Middle frontal gyrus (tissue), 1 donor: Measurements from ENCODE around the gene NR0B1.

ENCODE experiments used
- DNase-seq: peaks from one replicate; pipeline ENCODE4 v3.0.0-alpha.2; 2015; ENCODE audit warnings: low spot score; ENCODE audit errors: extremely low spot score

The NR0B1 gene, protein sequence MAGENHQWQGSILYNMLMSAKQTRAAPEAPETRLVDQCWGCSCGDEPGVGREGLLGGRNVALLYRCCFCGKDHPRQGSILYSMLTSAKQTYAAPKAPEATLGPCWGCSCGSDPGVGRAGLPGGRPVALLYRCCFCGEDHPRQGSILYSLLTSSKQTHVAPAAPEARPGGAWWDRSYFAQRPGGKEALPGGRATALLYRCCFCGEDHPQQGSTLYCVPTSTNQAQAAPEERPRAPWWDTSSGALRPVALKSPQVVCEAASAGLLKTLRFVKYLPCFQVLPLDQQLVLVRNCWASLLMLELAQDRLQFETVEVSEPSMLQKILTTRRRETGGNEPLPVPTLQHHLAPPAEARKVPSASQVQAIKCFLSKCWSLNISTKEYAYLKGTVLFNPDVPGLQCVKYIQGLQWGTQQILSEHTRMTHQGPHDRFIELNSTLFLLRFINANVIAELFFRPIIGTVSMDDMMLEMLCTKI

GRCh38 chrX:30309139-30309571, at the start of gene NR0B1:
TSS of gene NR0B1 (minus strand) at chrX:30309390. CDS start at chrX:30309363, 27 bp downstream.
- DNase-seq, result no peak

GRCh38 chrX:30349946-30350345, 40.8 kb upstream of the NR0B1 start:
- DNase-seq, result no peak

GRCh38 chrX:30343206-30343605, 34.0 kb upstream of the NR0B1 start:
- DNase-seq, result no peak

DNA sequence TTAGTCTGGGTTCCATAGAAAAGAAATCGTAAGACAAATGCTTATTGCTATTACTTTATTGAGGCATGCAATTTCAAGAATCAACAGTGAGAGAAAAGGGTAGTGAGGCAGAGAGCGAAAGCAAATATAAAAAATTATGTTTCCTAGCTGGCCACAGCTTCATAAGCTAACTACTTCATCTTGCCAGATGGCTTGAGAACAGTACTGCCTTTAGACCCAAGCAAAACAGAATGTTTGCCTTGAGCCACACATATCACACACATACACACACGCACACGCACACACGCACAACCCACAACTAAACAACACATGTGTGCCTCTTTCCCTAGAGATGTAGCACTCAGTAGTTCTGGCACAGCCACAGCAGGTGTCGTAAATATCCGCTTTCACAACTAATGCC, 31.6 kb upstream of the NR0B1 start:
- no peak for DNase-seq

DNA sequence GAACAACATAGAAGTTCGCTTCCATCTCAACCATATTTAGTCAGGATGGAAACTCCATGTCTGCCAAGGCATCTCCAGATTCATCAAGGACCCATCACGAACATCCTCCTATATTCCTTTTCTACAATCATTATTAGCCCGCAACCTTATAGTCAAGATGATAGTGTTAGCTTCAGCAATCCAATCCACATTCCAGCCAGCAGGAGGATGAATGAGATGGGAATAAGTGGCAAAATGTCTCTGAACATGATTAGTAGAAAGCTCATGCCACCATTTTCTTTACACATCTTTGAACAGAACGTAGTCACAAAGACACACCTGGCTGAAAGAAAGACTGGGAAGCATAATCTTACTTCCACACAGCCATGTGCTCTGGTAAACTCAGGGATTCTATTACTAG, 18.6 kb upstream of the NR0B1 start:
- DNase-seq, result no peak

GRCh38 chrX:30317308-30317707, 8.1 kb upstream of the NR0B1 start:
- no peak for DNase-seq

DNA sequence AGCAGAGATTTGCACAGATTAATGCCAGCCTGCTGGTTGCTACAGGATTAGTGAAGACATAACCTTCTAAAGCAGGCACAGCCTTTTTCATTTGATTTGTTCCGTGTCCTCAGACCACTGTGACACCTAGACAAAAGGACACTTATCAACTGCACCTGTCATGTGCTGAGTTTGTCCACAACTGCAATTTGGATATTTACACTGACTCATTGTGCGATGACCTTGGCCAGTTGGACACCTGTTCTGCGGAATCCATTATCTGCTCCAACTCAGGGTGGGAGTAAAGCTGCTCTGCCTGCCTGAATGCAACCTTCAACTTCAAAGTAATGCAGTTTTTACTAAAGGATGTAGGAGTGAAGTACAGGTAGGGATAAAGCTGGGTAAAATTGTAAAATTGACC, 4.1 kb upstream of the NR0B1 start:
- DNase-seq, result no peak

DNA sequence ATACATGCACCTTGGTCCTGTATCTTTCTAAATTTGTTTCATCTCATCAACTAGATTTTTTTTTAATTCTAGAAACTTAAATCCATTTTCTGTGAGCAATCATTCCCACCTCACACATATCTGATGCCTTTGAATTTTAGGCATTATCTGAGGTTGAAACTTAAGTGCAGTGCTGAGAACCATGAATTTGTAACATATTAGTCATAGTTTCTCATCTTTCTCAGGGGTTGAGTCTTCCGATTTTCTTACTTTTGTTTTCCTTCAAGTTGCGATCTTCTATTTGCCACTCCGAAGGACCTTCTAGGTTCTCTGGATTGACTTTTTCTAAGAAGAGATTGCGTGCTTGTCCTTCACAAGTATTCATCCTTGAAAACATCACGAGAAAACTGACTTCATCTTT, 3.7 kb upstream of the NR0B1 start:
- no peak for DNase-seq

DNA sequence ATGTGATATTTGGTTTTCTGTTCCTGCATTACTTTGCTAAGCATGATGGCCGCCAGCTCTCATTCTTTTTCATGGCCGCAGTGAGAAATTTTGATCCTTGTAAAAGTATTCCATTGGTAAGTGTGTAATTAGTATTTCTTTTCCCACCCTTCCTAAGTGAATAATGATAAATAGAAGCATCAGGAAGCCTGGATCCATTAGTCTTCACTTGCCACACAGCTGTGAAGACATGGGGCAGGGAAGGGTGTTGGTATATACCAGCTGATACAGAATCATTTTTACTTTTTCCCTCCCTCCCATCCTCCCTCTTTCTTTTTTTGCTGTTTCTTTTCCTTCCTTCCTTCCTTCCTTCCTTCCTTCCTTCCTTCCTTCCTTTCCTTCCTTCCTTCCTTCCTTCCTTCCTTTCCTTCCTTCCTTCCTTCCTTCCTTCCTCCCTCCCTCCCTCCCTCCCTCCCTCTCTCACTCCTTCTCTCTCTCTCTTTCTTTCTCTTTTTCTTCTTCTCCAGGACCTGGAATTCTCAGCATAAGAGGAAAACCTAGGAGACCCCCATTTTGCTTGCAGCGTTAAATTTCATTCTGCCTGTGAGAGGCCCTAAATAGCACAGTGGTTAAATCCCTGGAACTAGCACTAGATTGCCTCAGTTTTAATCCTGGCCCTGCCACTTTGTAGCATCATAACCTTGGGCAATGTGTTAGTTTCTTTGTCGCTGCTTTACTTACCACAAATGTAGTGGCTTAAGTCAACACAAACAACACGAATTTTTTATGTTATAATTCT, 1.4 kb upstream of the NR0B1 start:
- DNase-seq, result no peak

DNA sequence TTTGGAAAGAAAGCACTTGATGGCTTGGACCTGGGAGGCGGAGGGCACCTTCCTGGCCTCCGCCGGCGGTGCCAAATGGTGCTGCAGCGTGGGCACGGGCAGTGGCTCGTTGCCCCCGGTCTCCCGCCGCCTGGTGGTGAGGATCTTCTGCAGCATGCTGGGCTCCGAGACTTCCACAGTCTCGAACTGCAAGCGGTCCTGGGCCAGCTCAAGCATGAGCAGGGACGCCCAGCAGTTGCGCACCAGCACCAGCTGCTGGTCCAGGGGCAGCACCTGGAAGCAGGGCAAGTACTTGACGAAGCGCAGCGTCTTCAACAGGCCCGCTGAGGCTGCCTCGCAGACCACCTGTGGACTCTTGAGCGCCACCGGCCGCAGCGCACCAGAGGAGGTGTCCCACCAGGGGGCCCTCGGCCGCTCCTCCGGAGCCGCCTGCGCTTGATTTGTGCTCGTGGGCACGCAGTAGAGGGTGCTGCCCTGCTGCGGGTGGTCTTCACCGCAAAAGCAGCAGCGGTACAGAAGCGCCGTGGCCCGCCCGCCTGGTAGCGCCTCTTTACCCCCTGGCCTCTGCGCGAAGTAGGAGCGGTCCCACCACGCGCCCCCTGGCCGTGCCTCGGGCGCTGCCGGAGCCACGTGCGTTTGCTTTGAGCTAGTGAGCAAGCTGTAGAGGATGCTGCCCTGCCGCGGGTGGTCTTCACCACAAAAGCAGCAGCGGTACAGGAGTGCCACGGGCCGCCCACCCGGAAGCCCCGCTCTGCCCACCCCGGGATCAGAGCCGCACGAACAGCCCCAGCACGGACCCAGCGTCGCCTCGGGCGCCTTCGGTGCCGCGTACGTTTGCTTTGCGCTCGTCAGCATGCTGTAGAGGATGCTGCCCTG, 689 bp downstream of the NR0B1 start:
- no peak for DNase-seq

DNA sequence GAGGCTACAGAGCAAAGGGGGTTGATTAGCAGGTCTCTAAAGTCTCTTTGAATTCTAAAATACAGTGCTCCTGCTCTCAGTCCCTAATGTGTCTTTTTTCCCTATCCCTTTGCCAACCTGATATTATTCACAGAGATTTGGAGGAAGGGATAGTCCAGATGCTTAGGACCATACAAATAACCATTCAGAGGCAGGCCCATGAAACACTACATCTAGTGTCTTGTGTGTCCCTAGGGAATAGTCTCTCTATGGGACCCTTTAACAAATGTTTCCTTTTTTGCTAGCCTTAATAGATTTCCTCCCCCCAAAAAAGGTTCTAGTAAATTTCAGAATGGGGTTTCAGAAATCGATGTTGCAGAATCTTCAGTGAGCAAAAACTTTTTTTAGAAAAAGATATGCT, 1.7 kb downstream of the NR0B1 start:
- DNase-seq, result no peak

DNA sequence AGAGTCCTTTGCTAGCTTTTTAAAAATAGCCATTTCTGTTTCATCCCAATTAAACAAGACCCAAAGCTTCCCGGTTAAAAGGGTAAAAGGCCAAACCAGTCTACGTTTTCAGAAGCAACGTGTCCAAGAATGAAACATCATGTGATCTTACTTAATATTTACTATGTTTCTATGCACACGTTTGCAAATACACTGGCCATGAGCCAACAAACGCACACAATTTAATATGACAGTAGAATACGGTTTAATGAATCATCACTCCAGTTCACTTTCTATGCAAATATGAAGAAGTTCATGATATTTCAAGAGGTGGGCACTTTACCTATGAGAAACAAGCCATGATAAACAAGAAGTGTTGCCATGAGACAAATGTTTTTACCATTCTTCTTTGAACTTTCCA, 4.3 kb downstream of the NR0B1 start:
- no peak for DNase-seq

- DNase-seq, result no peak
Observed at GRCh38 chrX:30302956-30303355, 6.2 kb downstream of the NR0B1 start.

- DNase-seq, result no peak
Observed at GRCh38 chrX:30301963-30302362, 7.2 kb downstream of the NR0B1 start.

DNA sequence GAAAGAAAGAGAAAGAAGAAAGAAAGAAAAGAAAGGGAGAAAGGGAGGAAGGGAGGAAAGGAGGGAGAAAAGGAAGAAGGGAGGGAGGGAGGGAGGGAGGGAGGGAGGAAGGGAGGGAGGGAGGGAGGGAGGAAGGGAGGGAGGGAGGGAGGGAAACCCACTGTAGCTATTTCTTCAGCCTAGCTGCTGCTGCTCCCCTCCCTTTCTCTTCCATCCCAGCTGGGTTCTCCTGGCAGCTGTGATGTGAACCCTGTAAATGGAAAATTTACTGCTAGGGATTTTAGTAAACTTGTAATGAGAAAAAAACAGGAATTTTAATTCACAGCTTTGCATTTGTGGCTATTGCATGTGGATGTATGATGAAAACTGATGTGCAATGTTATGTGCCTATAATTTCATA, 8.0 kb downstream of the NR0B1 start:
- no peak for DNase-seq

DNA sequence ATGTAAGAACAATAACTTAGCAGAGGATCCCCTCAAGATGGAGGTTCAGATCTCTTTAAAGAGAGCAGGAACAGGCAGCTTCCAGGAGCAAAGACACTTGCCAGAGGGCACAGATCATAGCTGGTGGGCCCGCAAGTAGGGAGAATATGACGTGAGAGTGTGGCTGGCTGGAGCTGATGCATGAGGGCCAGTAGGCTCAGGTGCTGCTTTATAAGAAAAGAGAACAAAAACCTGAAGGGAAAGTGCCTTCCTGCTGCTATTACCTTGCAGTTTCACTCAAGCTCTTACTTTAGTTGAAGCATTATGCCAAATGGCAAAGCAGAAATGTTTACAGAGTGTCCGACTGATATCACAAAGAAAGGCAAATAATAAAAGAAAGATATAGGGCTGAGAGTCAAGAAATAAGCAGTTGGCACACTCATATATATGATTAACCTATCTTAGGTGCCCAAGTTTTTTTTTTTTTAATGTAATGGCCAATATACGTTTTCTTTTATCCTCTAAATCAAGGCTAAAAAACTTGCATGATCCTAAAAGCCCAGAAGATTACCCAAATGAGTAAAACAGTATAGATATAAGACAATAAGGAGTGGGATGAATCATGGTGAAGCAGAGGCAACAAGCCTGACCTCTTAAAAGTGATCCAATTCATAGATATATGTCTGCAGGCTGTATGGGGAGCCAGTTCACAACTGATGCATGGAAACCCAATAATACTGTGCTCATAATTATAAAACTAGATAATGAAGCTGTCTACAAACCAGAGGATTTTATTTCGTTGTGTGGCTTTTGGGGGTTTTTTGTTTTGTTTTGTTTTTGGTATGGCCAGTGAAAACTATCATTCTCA, 12.6 kb downstream of the NR0B1 start:
- no peak for DNase-seq

DNA sequence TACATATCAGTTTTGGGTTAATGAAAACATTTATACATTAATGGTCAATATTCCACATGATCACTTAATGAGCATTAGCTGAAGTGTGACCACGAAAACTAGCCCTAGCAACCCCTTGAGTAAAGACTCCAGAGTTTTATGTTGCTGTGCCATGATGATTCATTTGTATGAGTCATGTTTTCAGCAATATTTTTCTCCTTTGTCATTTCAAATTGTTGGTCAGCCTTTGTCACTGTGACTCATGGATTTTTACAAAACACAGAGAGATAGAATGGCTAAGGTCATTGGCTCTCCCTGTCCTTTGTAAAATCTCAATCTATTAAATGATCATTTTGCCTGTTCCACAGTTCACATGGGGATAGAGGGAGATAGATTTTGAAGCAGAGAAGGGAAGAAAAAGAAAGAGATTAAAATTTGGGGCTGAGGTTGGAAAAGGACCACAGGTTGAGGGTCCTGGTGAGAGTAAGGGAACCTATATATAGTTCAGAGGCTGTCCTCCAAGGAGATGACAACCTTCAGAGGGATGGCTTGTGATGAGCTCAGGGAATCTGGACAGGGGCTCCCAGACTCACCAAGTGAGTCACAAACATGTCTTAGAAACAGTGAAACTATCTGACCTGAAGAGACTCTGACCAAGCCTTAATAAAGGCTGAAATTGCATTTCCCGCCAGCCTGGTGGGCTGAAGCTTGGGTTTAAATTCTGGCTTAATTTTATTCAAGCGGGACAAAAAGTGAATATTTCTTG, 25.6 kb downstream of the NR0B1 start:
- no peak for DNase-seq

DNA sequence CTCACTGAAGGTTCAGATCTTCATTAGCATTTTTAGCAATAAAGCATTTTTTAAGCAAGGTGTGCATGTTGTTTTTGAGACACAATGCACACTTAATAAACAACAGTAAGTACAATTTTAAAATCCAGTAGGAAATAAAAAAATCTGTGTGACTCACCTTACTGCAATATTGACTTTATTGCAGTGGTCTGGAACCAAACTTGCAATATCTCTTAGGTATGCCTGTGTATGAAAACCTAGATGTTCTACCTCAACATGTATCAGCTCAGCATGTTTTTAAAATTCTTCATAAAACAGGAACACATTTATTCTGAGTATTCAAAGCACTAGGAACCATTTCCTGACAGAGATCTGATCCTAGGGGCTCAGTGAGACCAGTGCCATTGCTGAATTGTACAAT, 26.7 kb downstream of the NR0B1 start:
- DNase-seq, result no peak

DNA sequence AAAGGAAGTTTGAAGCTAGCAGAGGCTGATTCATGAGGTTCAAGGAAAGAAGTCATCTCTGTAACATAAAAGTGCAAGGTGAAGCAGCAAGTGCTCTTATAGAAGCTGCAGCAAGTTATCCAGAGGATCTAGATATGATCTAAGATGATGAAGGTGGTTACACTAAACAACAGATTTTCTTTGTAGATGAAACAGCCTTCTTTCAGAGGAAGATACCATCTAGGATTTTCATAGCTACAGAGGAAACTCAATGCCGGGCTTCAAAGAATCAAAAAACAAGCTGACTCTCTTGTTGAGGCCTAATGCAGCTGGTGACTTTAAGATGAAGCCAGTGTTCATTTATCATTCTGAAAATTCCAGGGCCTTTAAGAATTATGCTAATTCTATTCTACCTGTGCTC, 28.8 kb downstream of the NR0B1 start:
- DNase-seq, result no peak

GRCh38 chrX:30278365-30278764, 30.8 kb downstream of the NR0B1 start:
- no peak for DNase-seq
